A549 (cell line): ENCODE measurements around the gene GALNTL6.

ENCODE experiments used
- CBX8 ChIP-seq: fragments of 200-600 bp; sonication (generic); IDR thresholded peaks from 2 replicates; pipeline ENCODE4 v1.6.1; 2016
- EHF ChIP-seq: fragments of 250-450 bp; sonication (Bioruptor Pico); IDR thresholded peaks from 2 replicates; pipeline ENCODE4 v1.5.0; 2020; ENCODE audit warnings: mild to moderate bottlenecking
- HEYL ChIP-seq: fragments of 250-450 bp; sonication (Bioruptor Pico); IDR thresholded peaks from 2 replicates; pipeline ENCODE4 v1.8.0; 2021; ENCODE audit warnings: mild to moderate bottlenecking, moderate library complexity
- HOXA7 ChIP-seq: fragments of 250-450 bp; sonication (Bioruptor Pico); IDR thresholded peaks from 2 replicates; pipeline ENCODE4 v1.5.0; 2020; ENCODE audit warnings: mild to moderate bottlenecking, moderate library complexity
- HOXB13 ChIP-seq: fragments of 250-450 bp; sonication (Bioruptor Pico); IDR thresholded peaks from 2 replicates; pipeline ENCODE4 v1.5.0; 2020; ENCODE audit warnings: low read depth, mild to moderate bottlenecking, moderate library complexity
- RAD21 ChIP-seq, 2 experiments: fragments of >200 bp in 1 of 2; sonication (Bioruptor Twin) in 1 of 2; formaldehyde crosslinking in 1 of 2; IDR thresholded peaks in 1 of 2; conservative IDR thresholded peaks in 1 of 2; 2 replicates in 1 of 2; 3 replicates in 1 of 2; pipeline ENCODE4 v1.6.1; 2012 to 2018; ENCODE audit warnings: inconsistent platforms in 1 of 2
- TF ChIP-seq, protein P1 (sequence below): IDR thresholded peaks from 2 replicates; pipeline ENCODE4 v1.6.1; 2012
- TF ChIP-seq, protein P2 (sequence below): IDR thresholded peaks from 2 replicates; pipeline ENCODE4 v1.6.1; 2012

DNA sequence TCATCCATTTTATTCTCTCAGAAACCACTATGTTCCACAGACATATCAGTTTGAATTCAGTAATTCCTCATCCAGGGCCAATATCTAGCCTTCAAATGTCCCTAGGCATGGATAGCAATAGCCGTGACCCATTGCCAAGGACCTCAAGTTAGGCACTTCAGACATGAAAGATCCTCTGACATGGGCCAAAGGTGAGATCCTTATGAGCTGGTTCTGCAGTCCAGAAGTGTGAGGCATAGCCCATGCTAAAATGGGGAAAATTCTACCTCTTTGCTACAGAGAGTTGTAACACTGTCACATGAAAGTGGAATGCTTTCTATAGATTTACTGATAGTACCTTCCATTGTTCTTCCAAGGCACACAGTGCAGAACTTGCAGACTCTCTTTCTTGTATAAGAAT lies 1005.7 kb downstream of the GALNTL6 start:
- TF ChIP-seq, protein P1, sequence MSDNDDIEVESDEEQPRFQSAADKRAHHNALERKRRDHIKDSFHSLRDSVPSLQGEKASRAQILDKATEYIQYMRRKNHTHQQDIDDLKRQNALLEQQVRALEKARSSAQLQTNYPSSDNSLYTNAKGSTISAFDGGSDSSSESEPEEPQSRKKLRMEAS = no peak
- TF ChIP-seq HEYL = no peak
- TF ChIP-seq CBX8 = no peak
- no peak for TF ChIP-seq RAD21 (conservative IDR thresholded peaks at IDR 0.05 in 1 of 2, IDR thresholded peaks at IDR 0.05 in 1 of 2)
- TF ChIP-seq, protein P2, sequence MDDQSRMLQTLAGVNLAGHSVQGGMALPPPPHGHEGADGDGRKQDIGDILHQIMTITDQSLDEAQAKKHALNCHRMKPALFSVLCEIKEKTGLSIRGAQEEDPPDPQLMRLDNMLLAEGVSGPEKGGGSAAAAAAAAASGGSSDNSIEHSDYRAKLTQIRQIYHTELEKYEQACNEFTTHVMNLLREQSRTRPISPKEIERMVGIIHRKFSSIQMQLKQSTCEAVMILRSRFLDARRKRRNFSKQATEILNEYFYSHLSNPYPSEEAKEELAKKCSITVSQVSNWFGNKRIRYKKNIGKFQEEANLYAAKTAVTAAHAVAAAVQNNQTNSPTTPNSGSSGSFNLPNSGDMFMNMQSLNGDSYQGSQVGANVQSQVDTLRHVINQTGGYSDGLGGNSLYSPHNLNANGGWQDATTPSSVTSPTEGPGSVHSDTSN = no peak
- TF ChIP-seq HOXA7 (CRISPR knock-in tag) = no peak
- TF ChIP-seq EHF = no peak
- TF ChIP-seq HOXB13 (CRISPR knock-in tag) = no peak
